DND-41 (cell line): Measurements from ENCODE around the gene KEAP1.

Experiments used
- ATAC-seq: fragments of 200-7000 bp; cut with Tn5 transposase; 3 replicates; pipeline ENCODE4 v1.9.1; 2021; ENCODE audit warnings: low read depth; ENCODE audit not compliant: insufficient read depth
- DNase-seq: peaks from one replicate; pipeline ENCODE4 v3.0.0-alpha.2; 2020
- H2AFZ ChIP-seq: 2 replicates; pipeline ENCODE4 v1.6.0; 2012; ENCODE audit warnings: low read depth, low read length
- H3K27ac ChIP-seq: 2 replicates; pipeline ENCODE4 v1.5.1; 2012; ENCODE audit warnings: low read length, inconsistent platforms
- H3K27me3 ChIP-seq: fragments of 200-600 bp; sonication (generic); 2 replicates; pipeline ENCODE4 v1.6.0; 2012; ENCODE audit warnings: low read length, mild to moderate bottlenecking, inconsistent platforms; ENCODE audit not compliant: insufficient read depth, poor library complexity
- H3K36me3 ChIP-seq: 2 replicates; pipeline ENCODE4 v1.5.1; 2012; ENCODE audit warnings: low read length, inconsistent platforms; ENCODE audit not compliant: insufficient read depth
- H3K4me1 ChIP-seq: 2 replicates; pipeline ENCODE4 v1.5.1; 2012; ENCODE audit warnings: mild to moderate bottlenecking, low read length; ENCODE audit not compliant: insufficient read depth
- H3K4me2 ChIP-seq: 2 replicates; pipeline ENCODE4 v1.6.0; 2012; ENCODE audit warnings: mild to moderate bottlenecking, moderate library complexity, low read length, inconsistent platforms; ENCODE audit not compliant: insufficient read depth
- H3K4me3 ChIP-seq, 2 experiments: fragments of 200-600 bp in 1 of 2; shearing (Covaris generic) in 1 of 2; 2 replicates each; pipeline ENCODE4 v1.5.1; 2012 to 2016; ENCODE audit warnings: inconsistent platforms in 2 of 2, low read length in 2 of 2, mild to moderate bottlenecking in 2 of 2, low read depth in 1 of 2, moderate library complexity in 1 of 2
- H3K79me2 ChIP-seq: 2 replicates; pipeline ENCODE4 v1.6.0; 2012; ENCODE audit warnings: low read length, inconsistent platforms; ENCODE audit not compliant: insufficient read depth
- H3K9ac ChIP-seq: 2 replicates; pipeline ENCODE4 v1.6.0; 2012; ENCODE audit warnings: low read depth, mild to moderate bottlenecking, inconsistent platforms, low read length, moderate library complexity
- H3K9me3 ChIP-seq: 2 replicates; pipeline ENCODE4 v1.5.1; 2012; ENCODE audit warnings: low read length, moderate library complexity, mild to moderate bottlenecking, inconsistent platforms; ENCODE audit not compliant: insufficient read depth, severe bottlenecking
- H4K20me1 ChIP-seq: 2 replicates; pipeline ENCODE4 v1.6.0; 2012; ENCODE audit warnings: low read length; ENCODE audit not compliant: insufficient read depth
- EZH2 ChIP-seq: IDR thresholded peaks from 3 replicates; pipeline ENCODE4 v1.6.1; 2012; ENCODE audit warnings: borderline replicate concordance, low read depth, mild to moderate bottlenecking, moderate library complexity, low read length, inconsistent platforms; ENCODE audit not compliant: severe bottlenecking
- TF ChIP-seq, protein P1 (sequence below): IDR thresholded peaks from 2 replicates; pipeline ENCODE4 v1.5.1; 2012; ENCODE audit warnings: borderline replicate concordance, low read length, moderate library complexity, mild to moderate bottlenecking; ENCODE audit not compliant: poor library complexity, severe bottlenecking; ENCODE audit errors: extremely low read depth

Gene KEAP1

DNA sequence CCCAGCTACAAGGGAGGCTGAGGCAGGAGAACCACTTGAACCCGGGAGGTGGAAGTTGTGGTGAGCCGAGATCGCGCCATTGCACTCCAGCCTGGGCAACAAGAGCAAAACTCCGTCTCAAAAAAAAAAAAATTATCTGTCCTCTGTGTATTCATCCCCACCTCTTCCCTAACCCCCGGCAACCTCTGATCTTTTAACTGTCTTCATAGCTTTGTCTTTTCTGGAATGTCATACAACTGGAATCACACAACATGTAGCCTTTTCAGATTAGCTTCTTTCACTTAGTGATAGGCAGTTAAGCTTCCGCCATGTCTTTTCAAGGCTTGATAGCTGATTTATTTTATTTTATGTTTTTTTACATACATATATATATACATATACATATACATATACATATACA is 22.5 kb upstream of the KEAP1 start:
- Histone ChIP-seq H3K4me1 (no peaks in the 10 kb centered on the region), H3K79me2 (no peaks in the 10 kb centered on the region), H3K27ac (no peak overlapping the region), H2AFZ (no peak overlapping the region), H3K9me3 (no peaks in the 10 kb centered on the region), H3K9ac (no peak overlapping the region), H3K36me3 (no peaks in the 10 kb centered on the region), H4K20me1 (no peaks in the 10 kb centered on the region), H3K4me3 (no peak overlapping the region), H3K27me3 (no peaks in the 10 kb centered on the region), H3K4me2 (no peak overlapping the region)
- DNase-seq (no peak), ATAC-seq (no peak)
- TF ChIP-seq EZH2, result no peak
- TF ChIP-seq, protein P1, sequence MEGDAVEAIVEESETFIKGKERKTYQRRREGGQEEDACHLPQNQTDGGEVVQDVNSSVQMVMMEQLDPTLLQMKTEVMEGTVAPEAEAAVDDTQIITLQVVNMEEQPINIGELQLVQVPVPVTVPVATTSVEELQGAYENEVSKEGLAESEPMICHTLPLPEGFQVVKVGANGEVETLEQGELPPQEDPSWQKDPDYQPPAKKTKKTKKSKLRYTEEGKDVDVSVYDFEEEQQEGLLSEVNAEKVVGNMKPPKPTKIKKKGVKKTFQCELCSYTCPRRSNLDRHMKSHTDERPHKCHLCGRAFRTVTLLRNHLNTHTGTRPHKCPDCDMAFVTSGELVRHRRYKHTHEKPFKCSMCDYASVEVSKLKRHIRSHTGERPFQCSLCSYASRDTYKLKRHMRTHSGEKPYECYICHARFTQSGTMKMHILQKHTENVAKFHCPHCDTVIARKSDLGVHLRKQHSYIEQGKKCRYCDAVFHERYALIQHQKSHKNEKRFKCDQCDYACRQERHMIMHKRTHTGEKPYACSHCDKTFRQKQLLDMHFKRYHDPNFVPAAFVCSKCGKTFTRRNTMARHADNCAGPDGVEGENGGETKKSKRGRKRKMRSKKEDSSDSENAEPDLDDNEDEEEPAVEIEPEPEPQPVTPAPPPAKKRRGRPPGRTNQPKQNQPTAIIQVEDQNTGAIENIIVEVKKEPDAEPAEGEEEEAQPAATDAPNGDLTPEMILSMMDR, result no peak

DNA sequence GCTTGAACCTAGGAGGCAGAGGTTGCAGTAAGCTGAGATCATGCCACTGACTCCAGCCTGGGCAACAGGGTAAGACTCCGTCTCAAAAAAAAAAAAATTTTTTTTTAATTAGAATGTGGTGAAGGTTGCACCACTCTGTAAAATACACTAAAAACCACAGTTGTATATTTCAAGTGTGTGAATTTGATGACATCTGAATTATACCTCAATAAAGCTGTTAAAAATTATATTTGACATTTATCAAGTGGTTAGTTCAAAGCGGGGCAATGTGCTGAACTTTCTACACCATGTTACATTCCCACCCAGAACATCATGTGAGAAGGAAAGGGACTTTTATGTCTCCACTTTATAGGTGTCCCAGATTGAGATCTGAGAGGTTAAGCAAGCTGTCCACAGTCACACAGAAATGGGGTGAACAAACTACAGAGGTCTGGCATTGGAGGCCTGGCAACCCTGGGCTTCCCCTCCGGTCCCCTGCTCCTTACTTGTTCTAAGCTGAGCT is 20.0 kb upstream of the KEAP1 start:
- H3K9me3 ChIP-seq, result no peaks in the 10 kb centered on the region

DNA sequence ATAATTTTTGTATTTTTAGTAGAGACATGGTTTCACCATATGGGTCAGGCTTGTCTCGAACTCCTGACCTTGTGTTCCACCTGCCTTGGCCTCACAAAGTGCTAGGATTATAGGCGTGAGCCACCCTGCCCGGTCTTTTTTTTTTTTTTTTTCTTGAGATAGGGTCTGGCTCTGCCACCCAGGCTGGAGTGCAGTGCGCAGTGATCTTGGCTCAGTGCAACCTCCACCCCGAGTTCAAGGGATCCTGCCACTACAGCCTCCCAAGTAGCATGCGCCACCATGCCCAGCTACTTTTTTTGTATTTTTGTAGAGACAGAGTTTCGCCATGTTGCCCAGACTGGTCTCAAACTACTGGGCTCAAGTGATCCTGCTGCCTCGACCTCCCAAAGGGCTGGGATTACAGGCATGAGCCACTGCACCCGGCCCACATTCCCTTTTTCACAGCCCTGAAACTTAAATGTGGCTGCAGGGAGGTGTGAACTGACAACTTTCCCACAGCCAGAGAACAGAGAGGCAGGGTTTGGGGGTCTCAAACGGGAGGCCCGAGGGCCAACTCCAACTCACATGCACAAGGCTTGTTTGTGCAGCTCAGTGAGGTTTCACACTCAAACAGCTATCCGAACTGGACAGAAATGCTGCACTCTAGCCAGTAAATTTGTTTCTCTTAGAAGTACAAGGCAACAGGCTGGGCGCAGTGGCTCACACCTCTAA is 18.5 kb upstream of the KEAP1 start:
- ATAC-seq, result no peak
- H3K36me3 ChIP-seq, result no peaks in the 10 kb centered on the region
- H3K9ac ChIP-seq, result no peak overlapping the region
- no peak for DNase-seq
- H3K79me2 ChIP-seq, result no peaks in the 10 kb centered on the region
- no peak for TF ChIP-seq EZH2
- TF ChIP-seq, protein P1, result no peak
- H4K20me1 ChIP-seq, result no peaks in the 10 kb centered on the region
- H3K4me1 ChIP-seq, result no peaks in the 10 kb centered on the region
- H3K4me2 ChIP-seq, result no peak overlapping the region
- no peaks in the 10 kb centered on the region for H3K9me3 ChIP-seq
- H2AFZ ChIP-seq, result no peak overlapping the region
- H3K4me3 ChIP-seq, result no peak overlapping the region
- H3K27ac ChIP-seq, result no peak overlapping the region
- no peaks in the 10 kb centered on the region for H3K27me3 ChIP-seq

More for the DNA sequence above, 20.0 kb upstream of the KEAP1 start:
- Histone ChIP-seq H3K4me3 (no peak overlapping the region), H3K27me3 (no peaks in the 10 kb centered on the region), H4K20me1 (no peaks in the 10 kb centered on the region), H3K9ac (no peak overlapping the region), H3K79me2 (no peaks in the 10 kb centered on the region), H3K4me2 (no peak overlapping the region), H2AFZ (no peak overlapping the region), H3K36me3 (no peaks in the 10 kb centered on the region), H3K27ac (no peak overlapping the region), H3K4me1 (no peaks in the 10 kb centered on the region)
- ATAC-seq (no peak), DNase-seq (no peak)
- TF ChIP-seq, protein P1, result no peak
- no peak for TF ChIP-seq EZH2
